WTC11 (cell line): ENCODE results near the gene NOP16. TPM values are rescaled to one million over a fixed set of nuclear protein-coding genes. Genes with fewer than 3 reads are reported as not detected.

Source experiments
- ATAC-seq: fragments of 200-7000 bp; cut with Tn5 transposase; 2 replicates; pipeline ENCODE4 v1.10.0; 2021; ENCODE audit warnings: mild to moderate bottlenecking, moderate library complexity
- CTCF ChIA-PET: fragments of 300-600 bp; sonication (Branson Sonifier 250); formaldehyde crosslinking; loops from one replicate; lab custom pipeline; 2021; ENCODE audit warnings: antibody characterized with exemption; lab: Charles Lee
- POLR2A ChIA-PET: fragments of 350-600 bp; sonication (Branson Sonifier 250); formaldehyde crosslinking; loops from one replicate; lab custom pipeline; 2021; ENCODE audit warnings: antibody characterized with exemption; lab: Charles Lee
- DNase-seq: peaks from one replicate; pipeline ENCODE4 v3.0.0; 2021; ENCODE audit warnings: low spot score
- H3K27ac Mint-ChIP-seq: 2 replicates; pipeline ENCODE4 v1.8.0; 2021; ENCODE audit warnings: mixed read lengths
- H3K27me3 Mint-ChIP-seq: 2 replicates; pipeline ENCODE4 v1.8.0; 2021; ENCODE audit warnings: low read depth, mild to moderate bottlenecking, moderate library complexity, mixed read lengths
- H3K36me3 Mint-ChIP-seq: 2 replicates; pipeline ENCODE4 v1.8.0; 2021; ENCODE audit warnings: mixed read lengths
- H3K4me1 Mint-ChIP-seq: 2 replicates; pipeline ENCODE4 v1.8.0; 2022; ENCODE audit warnings: mixed read lengths
- H3K4me3 Mint-ChIP-seq: 2 replicates; pipeline ENCODE4 v1.8.0; 2021; ENCODE audit warnings: mild to moderate bottlenecking, moderate library complexity, mixed read lengths
- H3K9me3 Mint-ChIP-seq: 2 replicates; pipeline ENCODE4 v1.8.0; 2021; ENCODE audit warnings: mixed read lengths
- AFF4 ChIP-seq: sonication (generic); formaldehyde crosslinking; IDR thresholded peaks from 2 replicates; pipeline ENCODE4 v1.8.1; 2023; ENCODE audit warnings: mild to moderate bottlenecking, missing genetic modification reagents, borderline replicate concordance
- HMGXB4 ChIP-seq: sonication (generic); formaldehyde crosslinking; IDR thresholded peaks from 2 replicates; pipeline ENCODE4 v1.8.1; 2023; ENCODE audit warnings: mild to moderate bottlenecking, moderate library complexity, missing genetic modification reagents
- IRF1 ChIP-seq: sonication (generic); formaldehyde crosslinking; IDR thresholded peaks from 2 replicates; pipeline ENCODE4 v1.8.0; 2023; ENCODE audit warnings: missing genetic modification reagents
- PRRX2 ChIP-seq: fragments of 250-450 bp; sonication (Bioruptor Pico); IDR thresholded peaks from 2 replicates; pipeline ENCODE4 v1.8.0; 2021; ENCODE audit warnings: mild to moderate bottlenecking
- TEAD1 ChIP-seq: sonication (generic); formaldehyde crosslinking; IDR thresholded peaks from 2 replicates; pipeline ENCODE4 v1.8.0; 2022; ENCODE audit warnings: mild to moderate bottlenecking, missing genetic modification reagents
- TP53 ChIP-seq: sonication (generic); formaldehyde crosslinking; IDR thresholded peaks from 2 replicates; pipeline ENCODE4 v1.8.1; 2023; ENCODE audit warnings: mild to moderate bottlenecking, missing genetic modification reagents
- ZMAT4 ChIP-seq: fragments of 250-450 bp; sonication (Bioruptor Pico); IDR thresholded peaks from 2 replicates; pipeline ENCODE4 v1.9.0; 2021; ENCODE audit warnings: mild to moderate bottlenecking
- ZNF121 ChIP-seq: sonication (generic); formaldehyde crosslinking; IDR thresholded peaks from 2 replicates; pipeline ENCODE4 v1.8.0; 2023; ENCODE audit warnings: missing genetic modification reagents
- ZNF423 ChIP-seq: fragments of 250-450 bp; sonication (Bioruptor Pico); IDR thresholded peaks from 2 replicates; pipeline ENCODE4 v2.1.2; 2022; ENCODE audit warnings: mild to moderate bottlenecking, moderate library complexity
- ZNF425 ChIP-seq: fragments of 250-450 bp; sonication (Bioruptor Pico); conservative IDR thresholded peaks from 2 replicates; pipeline ENCODE4 v1.9.0; 2021; ENCODE audit warnings: mild to moderate bottlenecking
- ZNF512 ChIP-seq: sonication (generic); formaldehyde crosslinking; IDR thresholded peaks from 2 replicates; pipeline ENCODE4 v1.8.1; 2022; ENCODE audit warnings: missing genetic modification reagents, borderline replicate concordance
- ZSCAN18 ChIP-seq: fragments of 250-450 bp; sonication (Bioruptor Pico); IDR thresholded peaks from 2 replicates; pipeline ENCODE4 v2.1.2; 2022; ENCODE audit warnings: mild to moderate bottlenecking, moderate library complexity
- total RNA-seq: library from RNA; stranded (reverse); gene quantifications from 3 replicates; pipeline ENCODE4 v1.2.3, GENCODE V29; 2021

Gene NOP16
- total RNA-seq, 1 experiment from 2014 or later, result 57.7 TPM

- H3K9me3 Mint-ChIP-seq, result no peaks in the 10 kb centered on the region
- H3K36me3 Mint-ChIP-seq, result no peaks in the 10 kb centered on the region
- ChIA-PET CTCF (interaction anchor here (0.5 to 4.7 kb wide), 8 partner anchors 9 to 750 kb away, joined by 3 to 30 read pairs (median 10); partner anchors contain the start of genes CLTB and FAF2), POLR2A (no interaction called here)
- DNase-seq, result no peak
- H3K4me1 Mint-ChIP-seq, result peaks cover 3% of the 10 kb centered on the region
- H3K27me3 Mint-ChIP-seq, result no peaks in the 10 kb centered on the region
- no peak overlapping the region; the same call in 1 of the 2 replicates for H3K27ac Mint-ChIP-seq
- no peak for ATAC-seq
- TF ChIP-seq TP53 (no peak), ZMAT4 (CRISPR knock-in tag) (no peak), IRF1 (CRISPR knock-in tag) (no peak), ZNF423 (no peak), ZSCAN18 (CRISPR knock-in tag) (no peak), AFF4 (CRISPR knock-in tag) (no peak), ZNF512 (CRISPR knock-in tag) (no peak)
- no peak overlapping the region for H3K4me3 Mint-ChIP-seq
Observed at GRCh38 chr5:176406436-176407052, 18.1 kb upstream of the NOP16 start.

GRCh38 chr5:176405656-176406435 lies 17.4 kb upstream of the NOP16 start:
- H3K9me3 Mint-ChIP-seq, result no peaks in the 10 kb centered on the region
- no peaks in the 10 kb centered on the region for H3K27me3 Mint-ChIP-seq
- ChIA-PET CTCF (interaction anchor here (0.6 to 4.7 kb wide), 22 partner anchors 10 to 676 kb away, joined by 3 to 30 read pairs (median 4); partner anchors contain the start of genes CLTB, FAF2, HIGD2A and KIAA1191), POLR2A (no interaction called here)
- peak; percentile 54 for DNase-seq
- peaks cover 3% of the 10 kb centered on the region for H3K4me1 Mint-ChIP-seq
- H3K36me3 Mint-ChIP-seq, result no peaks in the 10 kb centered on the region
- ATAC-seq, result peak; percentile 89
- no peak overlapping the region for H3K4me3 Mint-ChIP-seq
- TF ChIP-seq PRRX2 (CRISPR knock-in tag), result no peak
- TF ChIP-seq ZNF121 (CRISPR knock-in tag), result 0 out of 2 replicates have a peak, but pooled peaks have one; percentile 42
- H3K27ac Mint-ChIP-seq, result peak overlapping the region; percentile 75

GRCh38 chr5:176401281-176402205 lies 13.1 kb upstream of the NOP16 start:
- Mint-ChIP-seq H3K27ac (no peak overlapping the region), H3K36me3 (no peaks in the 10 kb centered on the region), H3K9me3 (no peaks in the 10 kb centered on the region), H3K4me1 (peaks cover 3% of the 10 kb centered on the region), H3K27me3 (no peaks in the 10 kb centered on the region; the same call in 1 of the 2 replicates), H3K4me3 (no peak overlapping the region)
- ATAC-seq, result no peak
- CTCF ChIA-PET, result no interaction called here
- DNase-seq, result no peak
- POLR2A ChIA-PET, result no interaction called here
- no peak for TF ChIP-seq ZNF425
- no peak for TF ChIP-seq HMGXB4 (CRISPR knock-in tag)
- no peak for TF ChIP-seq TEAD1 (CRISPR knock-in tag)
